HepG2 (cell line): ENCODE data around the gene PTS. TPM values are rescaled to one million over a fixed set of nuclear protein-coding genes. Genes with fewer than 3 reads are reported as not detected.

Experiments
- ERF ChIP-seq: IDR thresholded peaks from 2 replicates; pipeline ENCODE4 v1.6.1; 2018; ENCODE audit warnings: missing biosample characterization, missing genetic modification reagents
- NCOA2 ChIP-seq: sonication (generic); formaldehyde crosslinking; IDR thresholded peaks from 2 replicates; pipeline ENCODE4 v1.8.0; 2022; ENCODE audit warnings: inconsistent platforms
- SIN3A ChIP-seq: IDR thresholded peaks from 2 replicates; pipeline ENCODE4 v1.6.1; 2011; ENCODE audit warnings: low read depth, mild to moderate bottlenecking, control low read depth, low read length, borderline replicate concordance
- TARDBP ChIP-seq: sonication (generic); formaldehyde crosslinking; IDR thresholded peaks from 2 replicates; pipeline ENCODE4 v1.8.0; 2022; ENCODE audit warnings: mild to moderate bottlenecking, missing genetic modification reagents
- ZNF274 ChIP-seq: sonication (generic); formaldehyde crosslinking; IDR thresholded peaks from 2 replicates; pipeline ENCODE4 v1.5.1; 2020; ENCODE audit warnings: mild to moderate bottlenecking, missing genetic modification reagents
- ZNF557 ChIP-seq: sonication (generic); formaldehyde crosslinking; IDR thresholded peaks from 2 replicates; pipeline ENCODE4 v1.4.0; 2020; ENCODE audit warnings: missing genetic modification reagents
- polyA plus RNA-seq, 8 experiments: library from polyadenylated mRNA; depleted of rRNA in 3 of 8; stranded (reverse) in 7 of 8; unstranded in 1 of 8; fragments of >200 nt; fragmentation: Illumina TruSeq in 4 of 8; extraction: Trizol in 4 of 8; gene quantifications; 2 replicates each; pipeline versions ENCODE4 v1.2.1 to v1.2.3, GENCODE V29; 2011 to 2016; ENCODE audit warnings: low read depth in 4 of 8, missing spikeins in 1 of 8, mixed read lengths in 1 of 8; ENCODE audit not compliant: insufficient read depth in 1 of 8
- total RNA-seq, 5 experiments: library from RNA; depleted of rRNA; stranded (reverse); fragments of >200 nt; fragmentation: Illumina TruSeq; extraction: Trizol; gene quantifications; 2 replicates each; pipeline ENCODE4 v1.2.3, GENCODE V29; 2016; ENCODE audit warnings: low read depth in 1 of 5
- TF ChIP-seq, protein P1 (sequence below), 2 experiments: sonication (generic) in 1 of 2; formaldehyde crosslinking in 1 of 2; IDR thresholded peaks; 2 replicates each; pipeline versions ENCODE4 v1.6.1 to v1.9.0; 2014 to 2022; ENCODE audit warnings: antibody characterized with exemption in 1 of 2, borderline replicate concordance in 1 of 2, inconsistent platforms in 1 of 2, low read depth in 1 of 2, missing genetic modification reagents in 1 of 2
- TF ChIP-seq, protein P2 (sequence below): sonication (generic); formaldehyde crosslinking; IDR thresholded peaks from 2 replicates; pipeline ENCODE4 v1.4.0; 2020; ENCODE audit warnings: missing genetic modification reagents
- TF ChIP-seq, protein P3 (sequence below): sonication (generic); formaldehyde crosslinking; IDR thresholded peaks from 2 replicates; pipeline ENCODE4 v1.5.0; 2020; ENCODE audit warnings: missing genetic modification reagents

PTS gene
- total and polyA plus RNA-seq, 2 of the 13 experiments (the other 11 are each of a cell fraction or from before 2014, with no cell fraction given), result 33.6 to 49.3 TPM

DNA sequence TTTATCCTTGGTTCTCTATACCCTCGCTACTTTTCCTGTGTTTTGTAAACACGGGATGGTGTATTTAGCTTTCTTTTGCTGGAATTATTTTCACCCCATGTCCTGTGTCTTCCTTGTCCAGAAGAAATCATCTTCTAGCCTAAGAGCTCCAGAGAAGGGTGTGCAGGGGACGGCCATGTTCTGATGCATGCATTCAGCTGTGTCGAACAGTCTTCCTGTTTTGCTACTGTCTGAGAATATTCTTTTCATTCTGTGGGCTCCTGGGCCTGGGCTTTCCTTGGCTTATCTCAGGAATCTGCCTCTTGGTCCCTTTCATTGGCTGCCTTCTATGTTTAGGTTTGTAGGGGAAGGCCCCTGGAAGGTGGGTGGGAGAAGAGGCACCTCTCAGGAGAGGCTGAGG lies 45.0 kb downstream of the PTS start (continued):
- TF ChIP-seq, protein P1, sequence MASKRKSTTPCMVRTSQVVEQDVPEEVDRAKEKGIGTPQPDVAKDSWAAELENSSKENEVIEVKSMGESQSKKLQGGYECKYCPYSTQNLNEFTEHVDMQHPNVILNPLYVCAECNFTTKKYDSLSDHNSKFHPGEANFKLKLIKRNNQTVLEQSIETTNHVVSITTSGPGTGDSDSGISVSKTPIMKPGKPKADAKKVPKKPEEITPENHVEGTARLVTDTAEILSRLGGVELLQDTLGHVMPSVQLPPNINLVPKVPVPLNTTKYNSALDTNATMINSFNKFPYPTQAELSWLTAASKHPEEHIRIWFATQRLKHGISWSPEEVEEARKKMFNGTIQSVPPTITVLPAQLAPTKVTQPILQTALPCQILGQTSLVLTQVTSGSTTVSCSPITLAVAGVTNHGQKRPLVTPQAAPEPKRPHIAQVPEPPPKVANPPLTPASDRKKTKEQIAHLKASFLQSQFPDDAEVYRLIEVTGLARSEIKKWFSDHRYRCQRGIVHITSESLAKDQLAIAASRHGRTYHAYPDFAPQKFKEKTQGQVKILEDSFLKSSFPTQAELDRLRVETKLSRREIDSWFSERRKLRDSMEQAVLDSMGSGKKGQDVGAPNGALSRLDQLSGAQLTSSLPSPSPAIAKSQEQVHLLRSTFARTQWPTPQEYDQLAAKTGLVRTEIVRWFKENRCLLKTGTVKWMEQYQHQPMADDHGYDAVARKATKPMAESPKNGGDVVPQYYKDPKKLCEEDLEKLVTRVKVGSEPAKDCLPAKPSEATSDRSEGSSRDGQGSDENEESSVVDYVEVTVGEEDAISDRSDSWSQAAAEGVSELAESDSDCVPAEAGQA (IDR thresholded peaks at IDR 0.05; ENCODE audit: low read depth), result no peak
- TF ChIP-seq, protein P1 (CRISPR knock-in tag; IDR thresholded peaks at IDR 0.05; ENCODE audit: borderline replicate concordance), result no peak
- TF ChIP-seq ZNF557 (CRISPR knock-in tag) (no peak), NCOA2 (CRISPR knock-in tag) (no peak), TARDBP (no peak), ERF (CRISPR knock-in tag) (no peak), SIN3A (no peak), ZNF274 (CRISPR knock-in tag) (no peak)
- TF ChIP-seq, protein P2, sequence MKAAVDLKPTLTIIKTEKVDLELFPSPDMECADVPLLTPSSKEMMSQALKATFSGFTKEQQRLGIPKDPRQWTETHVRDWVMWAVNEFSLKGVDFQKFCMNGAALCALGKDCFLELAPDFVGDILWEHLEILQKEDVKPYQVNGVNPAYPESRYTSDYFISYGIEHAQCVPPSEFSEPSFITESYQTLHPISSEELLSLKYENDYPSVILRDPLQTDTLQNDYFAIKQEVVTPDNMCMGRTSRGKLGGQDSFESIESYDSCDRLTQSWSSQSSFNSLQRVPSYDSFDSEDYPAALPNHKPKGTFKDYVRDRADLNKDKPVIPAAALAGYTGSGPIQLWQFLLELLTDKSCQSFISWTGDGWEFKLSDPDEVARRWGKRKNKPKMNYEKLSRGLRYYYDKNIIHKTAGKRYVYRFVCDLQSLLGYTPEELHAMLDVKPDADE (CRISPR knock-in tag), result no peak
- TF ChIP-seq, protein P3, sequence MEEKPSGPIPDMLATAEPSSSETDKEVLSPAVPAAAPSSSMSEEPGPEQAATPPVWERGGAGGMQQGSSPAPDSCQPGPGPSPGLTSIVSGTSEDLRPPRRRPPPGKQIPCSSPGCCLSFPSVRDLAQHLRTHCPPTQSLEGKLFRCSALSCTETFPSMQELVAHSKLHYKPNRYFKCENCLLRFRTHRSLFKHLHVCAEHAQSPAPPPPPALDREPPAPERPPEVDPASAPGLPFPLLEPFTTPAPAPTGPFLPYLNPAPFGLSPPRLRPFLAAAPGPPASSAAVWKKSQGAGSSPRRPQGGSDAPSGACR (CRISPR knock-in tag), result no peak
